ENCODE measurements around the gene CCSER1.
"Not testable (repeated sequence)": the region's sequence is repeated elsewhere in the genome, so short reads cannot be mapped to it uniquely, and the experiment has no call there.

CCSER1 gene

DNA sequence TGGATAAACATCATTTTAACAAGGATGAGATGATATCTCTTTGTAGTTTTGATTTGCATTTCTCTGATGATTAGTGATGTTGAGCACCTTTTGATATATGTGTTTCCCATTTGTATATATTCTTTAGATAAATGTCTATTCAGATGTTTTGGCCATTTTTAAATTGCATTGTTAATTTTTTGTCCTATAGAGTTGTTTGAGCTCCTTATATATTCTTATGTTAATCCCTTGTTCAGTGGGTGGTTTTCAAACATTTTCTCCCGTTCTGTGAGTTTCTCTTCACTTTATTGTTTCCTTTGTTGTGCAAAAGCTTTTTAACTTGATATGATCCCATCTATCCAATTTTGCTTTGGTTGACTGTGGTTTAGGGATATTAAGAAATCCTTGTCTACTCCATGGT, 606.0 kb downstream of the CCSER1 start:
- no peak for DNase-seq

DNA sequence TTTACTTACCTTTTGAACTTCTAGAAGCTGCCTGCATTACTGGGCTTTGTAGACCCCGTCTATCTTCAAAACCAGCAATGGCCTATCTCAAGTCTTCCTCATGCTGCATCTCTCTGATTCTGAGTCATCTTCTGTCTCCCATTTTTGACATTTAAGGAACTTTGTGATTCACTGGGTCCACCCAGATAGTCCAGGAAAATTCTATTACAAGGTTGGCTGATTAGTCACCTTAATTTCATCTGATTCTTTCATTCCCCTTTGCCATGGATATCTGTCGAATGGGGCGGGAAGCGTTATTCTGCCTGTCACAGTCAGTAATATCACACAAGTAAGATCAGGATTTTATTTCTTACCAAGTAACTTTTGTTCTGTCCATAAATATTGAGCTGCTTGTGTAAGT, 618.0 kb downstream of the CCSER1 start:
- DNase-seq = no peak

DNA sequence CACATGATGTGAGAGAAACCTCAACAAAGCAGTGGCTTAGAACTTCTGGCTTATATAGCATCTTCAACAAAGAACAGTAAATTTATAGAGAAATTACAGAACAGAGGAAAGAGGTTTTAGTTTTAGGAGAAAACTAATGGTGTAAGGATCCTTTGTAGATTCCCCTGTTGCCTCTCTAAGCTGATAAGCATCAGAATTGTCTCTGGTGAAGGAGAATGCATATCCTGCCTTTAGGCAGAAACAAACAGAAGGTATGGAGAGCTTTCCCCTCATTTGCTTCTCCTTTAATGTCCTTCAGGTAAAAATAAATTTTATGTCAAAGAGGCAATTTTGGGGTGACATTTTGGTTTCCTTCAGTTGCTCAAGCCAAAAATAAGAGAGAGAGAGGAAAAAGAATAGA, 625.9 kb downstream of the CCSER1 start:
- DNase-seq = no peak

DNA sequence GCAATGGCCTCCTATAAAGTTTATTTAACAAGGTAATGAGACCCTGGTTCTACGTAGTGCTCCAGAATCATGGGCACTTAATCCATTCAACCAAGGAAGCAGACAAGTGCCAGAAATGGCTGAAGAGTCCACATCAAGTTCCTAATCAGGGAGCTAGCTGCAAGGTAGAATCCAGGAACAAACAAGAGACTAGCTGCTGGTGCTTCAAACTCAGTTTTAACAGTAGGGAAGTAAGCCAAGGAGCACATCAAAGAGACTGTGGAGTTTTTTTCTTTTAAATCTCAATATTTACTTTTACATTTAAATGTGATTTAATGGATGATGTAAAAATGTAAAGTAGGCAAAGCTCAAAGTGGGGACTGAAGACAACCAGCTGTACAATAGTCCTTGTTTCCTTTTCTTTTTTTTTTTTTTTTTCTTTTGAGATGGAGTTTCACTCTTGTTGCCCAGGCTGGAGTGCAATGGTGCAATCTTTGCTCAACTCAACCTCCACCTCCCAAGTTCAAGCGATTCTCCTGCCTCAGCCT, 630.4 kb downstream of the CCSER1 start:
- no peak for DNase-seq

DNA sequence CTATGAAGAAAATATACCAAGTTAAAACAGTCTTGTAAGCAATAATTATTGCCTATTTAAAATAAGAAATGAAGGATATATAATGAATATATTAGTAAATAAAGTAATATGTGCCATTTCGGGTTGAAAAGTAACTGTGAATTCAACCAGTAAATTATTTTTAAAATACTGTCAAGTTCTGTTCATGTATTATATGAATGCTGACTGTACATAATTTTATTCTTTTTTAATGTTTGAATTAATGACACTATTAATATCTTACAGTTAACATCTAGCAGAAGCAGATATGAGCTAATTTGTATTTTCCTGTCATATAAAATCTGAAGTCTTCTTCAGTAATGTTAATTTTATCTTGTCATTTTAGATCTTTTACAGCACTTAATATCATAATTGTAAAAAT, 632.9 kb downstream of the CCSER1 start:
- no peak for DNase-seq

DNA sequence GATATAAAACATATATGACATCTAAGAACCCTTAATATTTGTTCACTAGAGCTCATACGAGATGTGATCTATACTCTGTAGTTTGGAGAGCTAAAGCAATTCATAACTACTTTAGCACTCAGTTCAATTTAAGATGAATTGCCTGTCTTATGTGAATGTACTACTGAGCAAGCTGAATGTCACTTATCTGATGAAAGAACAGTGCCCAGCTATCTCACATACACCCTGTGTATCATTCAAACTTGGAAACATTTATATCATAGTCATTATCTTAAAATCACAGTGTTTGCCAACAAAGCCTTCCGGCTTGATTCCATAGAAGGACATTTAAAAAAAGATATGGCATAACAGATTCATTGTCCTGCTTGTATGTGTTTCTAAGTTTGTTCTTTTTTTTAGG, 639.6 kb downstream of the CCSER1 start:
- no peak for DNase-seq

DNA sequence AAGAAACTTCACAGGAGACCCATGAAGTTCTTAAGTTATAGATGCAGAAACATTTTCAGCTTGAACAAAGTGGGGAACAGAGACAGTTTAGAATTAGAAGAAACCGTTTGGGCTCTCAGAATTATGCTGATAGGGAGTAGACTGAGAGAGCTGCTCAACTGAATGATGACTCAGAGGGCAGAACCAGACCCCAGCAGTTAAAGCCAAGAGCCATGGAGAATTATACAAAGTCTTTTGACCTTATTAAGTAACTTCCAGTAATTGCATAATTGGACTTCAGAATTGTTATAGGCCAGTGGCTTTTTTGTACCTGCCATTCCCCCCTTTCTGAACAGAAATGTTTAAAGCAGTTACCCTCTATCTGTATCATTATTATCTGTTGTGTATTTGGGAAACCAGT, 642.1 kb downstream of the CCSER1 start:
- DNase-seq = no peak

DNA sequence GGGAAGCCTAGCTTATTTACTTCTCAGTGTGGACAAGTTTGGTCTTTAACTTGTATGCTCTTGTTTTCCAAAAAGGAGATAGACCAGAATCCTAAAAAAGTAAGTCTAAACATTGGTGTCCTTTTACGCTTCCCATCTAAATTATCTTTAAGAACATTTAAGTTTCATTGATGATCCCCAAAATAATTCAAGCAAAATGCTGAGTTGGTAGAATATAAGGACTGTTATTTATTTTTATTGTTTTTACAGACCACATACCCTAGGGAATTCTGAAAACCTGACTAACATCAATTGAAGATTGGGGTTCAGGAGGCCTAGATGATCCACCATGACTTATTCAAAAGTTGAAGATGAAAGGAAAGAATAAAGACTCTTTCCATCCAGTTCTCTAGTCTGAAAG, 653.0 kb downstream of the CCSER1 start:
- DNase-seq = no peak

DNA sequence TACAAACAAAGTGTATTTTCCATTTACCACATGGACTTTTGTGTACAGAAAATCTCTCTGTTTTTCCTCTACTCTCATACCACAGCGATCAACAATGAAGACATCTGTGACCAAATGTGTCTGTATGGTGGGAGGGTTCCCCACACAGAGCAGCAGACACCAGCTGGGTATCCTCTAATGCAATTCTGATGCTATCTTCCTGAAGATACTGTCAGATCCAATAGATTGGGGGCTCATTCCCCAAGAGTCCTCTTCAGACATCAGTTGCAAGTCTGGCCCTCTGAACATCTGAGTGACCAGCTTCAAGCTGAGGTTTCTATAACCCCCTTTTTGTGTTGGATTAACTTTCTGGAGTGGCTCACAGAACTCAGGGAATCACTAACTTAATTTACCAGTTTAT, 659.4 kb downstream of the CCSER1 start:
- no peak for DNase-seq

DNA sequence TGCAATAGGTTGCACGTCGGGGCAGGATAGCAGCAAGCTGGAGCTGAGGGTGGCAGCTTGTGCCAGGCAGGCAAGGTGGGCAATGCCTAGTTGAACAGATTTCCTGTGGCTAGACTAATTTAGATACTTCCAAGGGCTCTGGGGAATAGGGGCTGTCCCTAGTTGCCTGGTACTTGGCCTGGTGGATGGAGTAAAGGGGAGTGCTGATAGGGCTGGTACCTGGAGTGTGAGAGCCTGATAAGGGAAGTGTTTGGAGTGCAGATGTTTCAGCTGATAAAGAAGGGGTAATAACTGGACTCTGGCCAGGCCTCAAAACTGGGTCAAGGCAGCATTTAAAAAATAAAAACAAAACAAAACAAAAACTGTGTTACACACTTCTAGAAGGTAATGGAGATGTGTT, 665.5 kb downstream of the CCSER1 start:
- no peak for DNase-seq

DNA sequence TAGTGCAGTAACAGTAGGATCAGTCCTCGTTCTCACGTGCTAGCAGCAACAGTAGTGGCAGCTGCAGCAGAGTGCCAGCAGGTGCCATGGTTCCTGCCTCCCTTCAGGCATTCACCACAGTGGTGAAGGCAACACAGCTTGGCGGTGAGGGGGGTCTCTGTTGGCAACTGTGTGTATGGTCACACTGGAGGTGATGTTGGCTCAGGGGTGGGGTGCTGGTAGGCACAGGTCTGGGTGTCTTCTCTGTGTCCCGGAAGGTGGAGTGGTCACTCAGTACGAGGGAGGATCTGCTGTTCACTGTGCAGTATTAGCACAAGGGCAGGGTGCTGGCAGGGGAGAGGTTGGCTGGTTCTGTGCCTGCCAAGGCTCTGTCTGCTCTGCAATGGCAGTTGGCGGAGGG, 671.8 kb downstream of the CCSER1 start:
- no peak for DNase-seq

DNA sequence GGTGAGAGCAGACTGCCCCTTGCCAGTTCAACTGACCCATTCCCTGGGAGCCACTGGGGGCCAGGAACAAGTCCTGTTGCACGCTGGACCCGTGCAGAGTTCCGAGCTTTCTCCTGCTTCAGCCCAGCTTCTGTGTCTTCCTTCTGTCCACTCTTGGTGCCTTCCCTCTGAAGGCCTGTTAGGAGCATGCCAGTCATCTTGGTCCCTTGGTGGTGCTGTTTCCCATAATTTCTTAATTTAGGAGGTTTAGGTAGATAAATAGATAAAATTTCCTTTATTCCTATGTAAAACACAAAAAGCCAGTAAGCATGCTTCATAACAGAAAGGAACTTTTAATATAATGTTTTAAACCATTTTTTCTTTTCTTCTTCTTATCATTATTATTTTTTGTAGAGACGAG, 672.7 kb downstream of the CCSER1 start:
- DNase-seq = no peak

DNA sequence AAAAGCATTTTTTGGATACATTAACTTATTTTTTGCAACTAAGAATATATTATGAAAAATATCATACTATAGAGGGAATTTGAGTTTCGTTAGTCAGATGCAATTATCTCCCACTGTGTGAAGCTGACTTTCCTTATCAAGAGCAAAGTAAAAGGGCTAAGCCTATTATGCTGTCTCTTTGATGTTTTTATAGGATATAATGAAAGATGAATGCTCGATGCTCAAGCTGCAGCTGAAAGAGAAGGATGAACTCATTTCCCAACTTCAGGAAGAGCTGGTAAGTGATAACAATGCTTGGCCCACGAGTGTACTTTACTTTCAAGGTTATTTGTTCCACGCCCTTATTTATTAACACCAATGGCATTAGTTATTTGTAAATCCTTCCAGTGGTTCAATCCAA, 688.4 kb downstream of the CCSER1 start:
- DNase-seq = no peak

DNA sequence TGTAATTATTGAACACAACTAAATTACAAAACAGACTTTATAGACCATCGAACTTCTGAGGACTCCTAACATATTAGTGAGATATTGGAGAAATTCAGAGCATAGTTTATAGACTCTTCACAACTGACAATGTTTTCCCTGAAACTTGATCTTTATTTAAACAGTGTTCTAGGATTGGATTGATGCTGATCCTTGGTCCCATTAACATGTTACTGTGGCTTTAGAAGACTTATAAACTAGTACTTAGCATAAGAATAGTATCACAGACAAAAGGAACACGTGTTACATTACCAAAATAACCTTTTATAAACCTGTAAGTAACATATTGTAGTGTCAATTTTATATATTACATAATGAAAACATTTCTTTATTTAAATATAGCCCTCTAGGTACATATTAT, 689.6 kb downstream of the CCSER1 start:
- no peak for DNase-seq

DNA sequence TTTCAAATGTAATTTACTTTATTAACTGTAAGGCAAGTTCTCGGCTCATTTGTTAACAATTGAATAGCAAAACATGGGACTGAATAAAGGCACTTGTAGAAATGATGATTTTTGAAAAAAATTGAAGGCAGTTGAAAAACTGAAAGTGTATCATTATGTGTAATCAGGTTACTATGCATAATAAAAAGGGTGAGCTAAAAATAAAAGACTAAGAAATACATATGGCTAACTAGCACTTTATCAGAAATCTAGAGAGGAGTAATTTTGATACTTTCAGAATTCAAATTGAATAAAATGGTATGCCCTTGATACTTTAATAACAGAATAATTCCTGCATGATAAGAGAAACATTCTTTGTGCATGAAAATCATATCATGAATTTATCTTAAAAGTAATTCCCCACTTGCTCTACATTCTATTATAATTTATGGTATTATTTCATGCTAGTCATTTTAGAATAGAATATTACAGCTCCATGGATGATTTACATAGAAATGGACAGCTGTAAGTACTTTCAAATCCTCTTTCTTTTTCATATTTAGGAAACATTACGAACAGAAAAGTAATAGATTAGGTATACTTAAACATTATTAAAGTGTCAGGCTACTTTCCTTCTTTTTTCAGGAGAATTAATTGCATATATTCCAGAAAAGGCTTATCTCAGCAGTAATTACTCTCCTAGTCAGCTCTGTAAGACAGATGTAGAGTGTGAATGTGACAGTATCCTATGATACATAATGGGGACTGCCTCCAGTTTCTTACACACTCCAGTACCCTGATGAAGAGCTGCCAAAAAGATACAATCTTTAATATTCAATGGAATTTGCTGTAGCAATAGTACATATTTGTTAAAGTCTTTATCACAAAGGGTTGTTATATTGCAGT, 697.3 kb downstream of the CCSER1 start:
- no peak for DNase-seq

DNA sequence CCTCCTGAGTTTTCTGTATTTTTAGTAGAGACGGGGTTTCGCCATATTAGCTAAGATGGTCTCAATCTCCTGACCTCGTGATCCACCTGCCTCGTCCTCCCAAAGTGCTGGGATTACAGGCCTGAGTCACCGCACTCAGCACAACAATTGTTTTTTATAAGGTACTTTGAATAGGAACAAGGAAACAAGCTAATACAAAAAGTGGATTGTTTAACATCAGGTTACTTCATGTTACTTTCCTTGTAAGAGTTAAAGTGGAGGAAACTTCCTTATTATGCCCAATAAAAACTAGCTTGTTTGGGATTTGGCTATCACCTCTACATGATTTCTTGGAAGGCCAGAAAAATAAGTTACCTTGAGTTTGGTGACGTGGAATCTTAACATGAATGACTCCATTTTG, 698.7 kb downstream of the CCSER1 start:
- no peak for DNase-seq

DNA sequence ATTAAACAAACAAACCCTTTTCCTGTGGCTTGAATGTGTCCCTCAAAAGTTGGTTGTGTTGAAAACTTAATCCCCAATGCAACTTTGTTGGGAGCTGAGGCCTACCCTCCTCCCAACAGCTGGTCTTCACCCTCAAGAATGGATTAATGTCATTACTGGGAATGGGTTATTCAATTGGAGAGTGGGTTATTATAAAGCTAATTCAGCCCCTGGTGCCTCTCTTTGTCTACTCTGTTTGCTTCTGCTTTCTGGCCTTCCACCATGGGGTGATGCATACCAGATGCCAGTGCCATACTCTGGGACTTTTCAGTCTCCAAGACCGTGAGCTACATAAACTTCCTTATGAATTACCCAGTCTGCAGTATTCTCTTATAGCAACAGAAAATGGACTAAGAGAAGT, 706.5 kb downstream of the CCSER1 start:
- no peak for DNase-seq

DNA sequence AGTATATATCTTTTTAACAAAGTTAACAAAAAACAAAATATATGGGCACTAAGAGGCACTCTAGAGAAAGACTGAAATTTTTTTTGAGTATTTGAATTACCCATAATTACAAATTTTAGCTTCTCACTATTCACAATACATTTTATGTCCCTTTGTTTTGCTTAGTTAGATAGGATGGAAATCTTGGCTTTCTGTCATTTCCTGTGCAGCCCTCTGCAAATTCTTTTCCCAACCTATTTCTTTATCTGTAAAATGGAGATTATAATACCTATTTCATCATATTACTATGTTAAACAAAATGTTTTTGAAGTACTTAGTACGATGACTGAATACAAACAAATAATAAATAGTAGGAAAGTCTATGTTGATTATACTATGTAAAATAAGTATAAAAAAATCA, 710.0 kb downstream of the CCSER1 start:
- DNase-seq = no peak

DNA sequence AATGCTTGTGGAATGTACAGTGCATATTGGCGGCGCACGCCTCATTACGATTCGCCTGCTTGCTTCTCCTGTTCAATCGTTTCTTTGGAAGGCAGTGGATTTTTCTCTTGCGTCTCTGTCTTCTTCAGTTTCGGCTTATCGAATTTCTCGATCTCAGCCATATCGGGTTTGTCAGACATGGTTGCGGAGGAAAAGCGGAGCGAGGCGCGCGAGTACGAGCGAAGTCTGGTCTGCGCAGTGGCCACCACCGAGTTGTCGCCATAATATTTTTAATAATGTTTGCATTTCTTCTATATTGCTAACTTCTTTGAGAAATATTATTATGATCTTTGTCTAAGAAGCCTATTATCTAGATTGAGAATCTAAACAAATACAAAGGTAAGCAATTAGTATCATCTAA, 711.7 kb downstream of the CCSER1 start:
- DNase-seq = not testable (repeated sequence)

DNA sequence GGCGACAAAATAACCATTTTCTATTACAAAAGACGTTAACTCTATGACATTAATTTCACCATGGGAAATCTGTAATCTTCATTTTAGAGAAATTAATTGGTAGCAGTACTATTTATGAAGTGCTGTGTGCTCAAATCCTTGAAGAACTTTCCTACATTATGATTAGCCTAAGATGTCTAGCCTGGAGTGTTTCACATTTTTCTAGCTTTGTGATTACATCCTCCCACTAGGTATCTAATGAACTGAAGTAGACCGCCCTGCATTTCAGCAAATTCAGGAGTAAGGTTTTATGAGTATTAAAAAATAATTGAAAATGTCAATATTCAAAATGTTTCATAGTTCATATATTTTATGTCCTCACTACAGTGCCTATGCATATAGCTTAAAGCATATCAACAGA, 713.1 kb downstream of the CCSER1 start:
- DNase-seq = no peak

DNA sequence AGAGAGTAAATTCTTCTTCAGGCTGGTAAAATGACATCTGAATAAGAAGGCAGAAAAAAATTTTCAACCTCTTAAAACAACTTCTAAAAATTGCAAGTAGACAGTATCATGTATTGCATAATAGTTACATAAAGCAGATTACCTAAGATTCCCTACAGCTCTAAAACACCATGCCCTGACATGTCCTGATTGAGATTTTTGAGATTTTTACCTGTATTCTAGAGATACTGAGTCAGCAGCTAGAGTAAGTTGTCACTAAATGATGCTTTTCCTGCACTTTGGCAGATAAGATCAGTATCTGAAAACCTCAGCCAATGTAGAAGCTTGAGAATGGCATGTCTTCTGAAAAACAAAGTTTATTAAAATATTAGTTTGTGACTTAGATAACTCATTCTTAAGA, 713.6 kb downstream of the CCSER1 start:
- no peak for DNase-seq

DNA sequence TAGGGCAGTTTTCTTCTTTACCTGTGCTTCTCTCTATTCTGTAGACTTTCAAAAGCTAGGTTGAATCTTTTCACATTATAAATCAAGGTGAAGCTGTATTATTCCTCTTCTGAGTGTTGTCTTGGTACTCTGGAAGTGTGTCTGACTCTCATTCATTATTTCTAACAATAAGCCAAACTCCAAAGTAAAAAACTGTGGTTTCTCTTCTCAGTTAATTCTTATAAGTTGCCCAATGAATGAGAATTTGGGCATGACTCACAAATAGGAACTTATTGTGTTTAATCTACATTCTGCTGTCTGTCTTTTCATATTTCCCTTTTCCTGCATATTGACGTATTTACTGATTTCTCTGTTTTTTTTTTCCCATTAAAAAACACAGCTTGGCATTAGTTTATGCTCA, 714.5 kb downstream of the CCSER1 start:
- DNase-seq = no peak

DNA sequence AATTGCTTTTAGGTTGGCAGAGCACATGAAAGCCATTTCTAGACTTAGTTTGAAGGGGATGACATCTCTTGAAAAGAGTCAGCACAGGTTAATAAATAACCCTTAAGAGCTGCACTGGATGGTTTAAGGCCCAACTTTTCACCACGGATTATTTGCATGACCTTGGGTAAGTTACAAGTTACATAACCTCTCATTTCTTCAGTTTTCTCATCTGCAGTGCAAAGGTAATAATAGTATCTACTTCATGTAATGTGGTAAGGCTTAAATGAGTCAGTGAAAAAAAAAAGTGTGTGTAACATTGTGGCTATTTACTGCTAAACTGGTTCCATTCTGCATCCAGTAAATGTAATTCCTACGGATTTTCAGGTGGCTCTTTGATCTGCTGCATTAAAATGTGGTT, 715.8 kb downstream of the CCSER1 start:
- DNase-seq = no peak

DNA sequence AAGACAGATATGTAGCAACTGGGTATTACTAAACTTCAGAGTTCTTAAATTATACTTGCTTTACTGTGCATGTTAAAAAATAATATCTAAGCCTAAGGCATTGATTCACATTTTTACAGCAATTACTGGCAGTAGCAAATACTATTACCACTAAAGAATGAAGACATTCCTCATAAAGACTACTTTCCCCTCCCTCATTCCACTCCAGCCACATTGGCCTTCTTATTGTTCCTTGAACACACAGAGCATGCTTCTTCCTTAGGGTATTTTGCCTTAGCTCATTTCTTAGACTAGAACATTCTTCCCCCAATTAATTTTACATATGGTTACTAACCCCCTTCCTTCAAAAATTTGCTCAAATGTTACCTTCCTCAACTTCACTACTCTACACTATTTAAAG, 717.0 kb downstream of the CCSER1 start:
- no peak for DNase-seq

DNA sequence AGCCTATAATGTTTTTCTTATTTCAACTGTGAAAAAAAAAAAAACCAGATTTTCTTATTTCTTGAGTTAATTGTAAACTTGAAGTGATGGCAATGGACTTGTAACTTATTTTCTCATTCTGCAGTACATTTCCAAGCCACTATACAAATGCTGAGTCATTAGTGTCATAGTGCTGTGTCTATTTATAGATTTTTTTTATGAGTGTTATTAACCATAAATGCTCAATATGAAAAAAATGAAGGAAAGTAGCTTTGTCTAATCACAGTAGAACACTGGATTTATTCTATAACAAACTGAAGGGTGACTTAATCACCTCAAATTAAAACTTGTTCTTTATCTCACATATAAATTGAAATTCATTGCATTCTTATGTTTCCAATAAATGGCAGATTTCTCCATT, 718.6 kb downstream of the CCSER1 start:
- DNase-seq = no peak

Data from stimulated activated naive CD4-positive, alpha-beta T cell treated with Interleukin-2 at 50 U/mL for 16 hours (primary cell).